ENCODE results near the gene CYB5R3.

CYB5R3 gene

DNA sequence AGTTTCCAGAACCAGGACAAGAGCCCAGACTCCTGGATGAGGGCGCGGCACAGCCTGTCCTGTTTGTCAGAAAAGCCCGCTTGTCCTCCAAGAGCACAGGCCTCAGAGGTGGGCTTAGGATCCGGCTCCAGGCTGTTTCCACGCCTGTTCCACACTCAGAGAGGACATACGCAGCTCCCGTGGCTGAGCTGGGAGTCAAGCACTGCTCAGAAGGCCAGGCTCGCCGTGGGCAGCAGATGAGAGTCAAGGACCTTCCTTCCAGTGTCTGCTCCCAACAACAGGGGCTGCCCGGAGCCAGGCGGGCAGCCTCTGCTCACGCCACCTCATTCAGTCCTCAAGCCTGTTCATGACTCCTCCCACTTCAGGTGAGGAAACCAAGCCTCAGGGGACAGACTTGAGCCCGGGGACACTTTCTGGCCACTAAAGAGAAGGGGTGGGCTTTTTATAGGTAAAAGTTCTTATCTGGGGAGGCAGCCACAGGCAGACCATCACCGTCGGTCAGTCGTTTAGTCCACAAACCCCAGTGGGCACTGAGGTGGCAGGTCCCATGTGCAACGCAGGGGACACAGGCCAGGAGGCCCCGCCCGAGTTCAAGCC, 3.8 kb downstream of the CYB5R3 start:
- peak; percentile 26 for DNase-seq (ENCODE audit: low read depth)

DNA sequence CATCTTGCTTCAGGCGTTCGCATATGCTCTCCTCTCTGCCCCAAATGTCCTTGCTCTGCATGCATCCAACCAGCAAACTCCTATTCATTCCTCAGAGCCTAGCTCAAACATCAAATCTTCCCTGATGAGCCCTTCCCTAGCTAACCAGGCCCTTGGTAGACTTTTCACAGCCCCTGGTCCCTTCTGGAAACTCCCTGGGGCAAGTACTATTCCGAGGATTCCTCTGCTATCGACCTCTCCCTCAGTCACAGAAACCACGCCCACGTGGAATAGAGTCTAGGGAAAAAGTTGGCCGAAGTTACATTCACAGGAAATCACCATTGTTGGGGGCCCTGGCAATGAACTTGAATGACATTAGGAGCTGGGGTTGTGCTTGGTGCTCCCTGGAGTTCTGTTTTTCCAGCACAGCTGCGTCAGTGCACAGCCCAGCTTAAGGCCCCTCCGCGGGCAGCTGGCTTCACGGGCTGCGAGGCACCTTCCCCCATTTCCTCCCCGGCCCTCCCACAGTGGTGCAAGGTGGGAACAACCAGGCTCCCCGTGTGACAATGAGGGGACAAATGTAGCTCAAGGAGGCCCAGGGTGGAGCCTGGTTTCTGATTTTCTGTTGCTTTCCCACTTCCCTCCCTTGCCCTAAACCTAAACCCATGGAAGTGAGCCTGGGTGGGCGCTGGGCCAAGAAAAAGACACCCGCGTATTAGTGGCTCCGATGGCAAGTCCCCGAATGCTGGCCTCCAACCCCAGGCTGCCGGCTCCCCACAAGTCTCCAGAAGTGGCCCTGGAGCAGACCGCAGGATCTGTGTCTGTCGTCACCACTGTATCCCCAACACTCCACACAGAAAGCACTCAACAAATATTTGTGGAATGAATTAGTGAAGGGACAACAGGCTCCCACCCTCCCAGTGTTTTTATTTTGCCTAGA, 4.5 kb downstream of the CYB5R3 start:
- peak; percentile 39 for DNase-seq (ENCODE audit: low read depth)

DNA sequence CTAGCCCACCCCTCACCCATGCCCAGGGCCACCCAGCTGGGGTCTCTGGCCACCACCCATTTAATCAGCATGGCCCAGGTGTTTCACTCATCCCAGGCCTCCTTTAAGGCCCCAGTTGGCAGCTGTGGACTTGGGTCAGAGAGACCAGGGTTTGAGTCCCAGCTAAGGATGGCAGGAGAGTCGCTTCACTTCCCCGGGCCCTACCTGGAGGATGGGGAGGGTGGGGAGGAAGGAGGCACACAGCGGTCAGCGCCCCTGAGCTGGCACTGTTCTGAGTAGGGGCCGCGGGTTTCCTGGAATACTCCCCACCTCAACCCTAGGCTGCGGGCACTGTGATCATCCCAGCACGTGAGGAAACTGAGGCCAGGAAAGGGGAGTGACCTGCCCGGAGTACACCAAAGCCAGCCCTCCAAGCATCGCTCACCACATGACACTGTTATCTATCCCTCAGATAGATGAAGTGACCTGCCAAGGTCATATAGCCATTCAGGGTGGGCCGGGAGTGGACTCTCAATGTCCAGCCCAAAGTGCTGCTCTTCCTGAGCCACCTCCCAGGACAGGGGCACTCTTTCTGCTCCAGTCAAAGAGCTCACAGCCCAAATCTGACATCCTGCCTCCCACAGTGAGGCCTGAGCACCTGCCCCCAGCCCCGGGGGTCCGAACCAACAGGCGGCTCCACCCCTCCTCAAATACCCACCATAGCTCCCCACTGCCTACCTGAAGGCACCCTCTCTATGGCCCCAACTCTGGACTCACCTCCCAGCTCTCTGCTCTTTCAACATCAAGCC, 5.4 kb downstream of the CYB5R3 start:
- DNase-seq (ENCODE audit: low read depth) = no peak

DNA sequence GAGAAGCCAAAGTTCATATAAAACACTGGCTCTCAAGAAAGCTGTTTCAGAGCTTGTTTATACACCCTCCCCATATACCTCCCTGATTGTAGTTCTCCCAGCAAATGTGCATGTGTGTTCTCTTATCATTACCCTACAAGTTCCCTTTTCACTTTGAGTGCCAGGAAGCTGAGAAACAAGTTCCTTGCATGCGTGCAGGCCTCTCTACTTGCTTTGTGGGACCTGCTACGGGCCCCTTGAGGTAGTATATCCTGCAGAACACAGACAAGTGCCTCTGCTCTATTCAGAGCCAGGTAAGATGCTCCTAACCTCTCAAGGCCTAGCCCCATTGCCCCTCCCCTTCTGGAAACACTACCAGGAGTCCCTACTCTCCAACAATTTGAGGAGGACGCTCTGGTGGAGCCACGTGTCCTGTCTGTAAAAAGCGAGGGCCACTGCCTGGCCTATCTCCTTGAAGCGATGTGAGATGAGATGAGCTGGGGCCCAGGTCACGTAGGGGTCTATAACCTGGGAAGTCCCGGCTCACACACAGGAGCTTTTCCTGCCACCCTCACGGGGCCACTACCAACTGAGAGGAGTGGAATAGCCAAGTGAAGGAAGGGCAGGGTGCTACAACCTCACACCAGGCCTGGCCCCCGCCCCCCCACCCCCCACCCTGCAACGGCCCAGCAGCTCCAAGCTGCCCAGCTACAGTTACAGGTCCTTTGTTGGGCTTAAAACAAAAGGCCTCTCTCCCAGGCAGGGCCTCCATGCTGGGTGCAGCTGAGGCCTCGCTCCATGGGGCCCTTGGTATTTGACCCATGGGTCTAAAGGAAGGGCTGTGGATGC, 6.2 kb downstream of the CYB5R3 start:
- no peak for DNase-seq (ENCODE audit: low read depth)

DNA sequence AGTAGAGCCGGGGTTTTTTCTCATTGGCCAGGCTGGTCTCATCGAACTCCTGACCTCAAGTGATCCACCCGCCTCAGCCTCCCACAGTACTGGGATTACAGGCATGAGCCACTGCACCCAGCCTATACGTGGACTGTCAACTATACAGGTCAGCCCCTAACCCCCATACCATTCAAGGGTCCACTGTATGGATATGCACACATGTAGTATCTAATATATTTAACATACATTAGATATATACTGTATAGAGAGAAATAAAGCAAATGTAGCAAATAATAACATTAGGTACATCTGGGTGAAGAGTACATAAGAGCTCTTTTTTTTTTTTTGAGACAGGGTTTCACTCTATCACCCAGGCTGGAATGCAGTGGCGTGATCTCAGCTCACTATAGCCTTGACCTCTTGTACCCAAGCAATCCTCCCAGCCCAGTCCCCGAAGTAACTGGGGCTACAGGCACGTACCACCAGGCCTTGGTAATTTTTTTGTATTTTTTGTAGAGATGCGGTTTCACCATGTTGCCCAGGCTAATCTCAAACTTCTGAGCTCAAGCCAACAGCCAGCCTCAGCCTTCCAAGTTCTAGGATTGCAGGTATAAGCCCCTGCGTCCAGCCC, 7.3 kb downstream of the CYB5R3 start:
- no peak for DNase-seq (ENCODE audit: low read depth)

DNA sequence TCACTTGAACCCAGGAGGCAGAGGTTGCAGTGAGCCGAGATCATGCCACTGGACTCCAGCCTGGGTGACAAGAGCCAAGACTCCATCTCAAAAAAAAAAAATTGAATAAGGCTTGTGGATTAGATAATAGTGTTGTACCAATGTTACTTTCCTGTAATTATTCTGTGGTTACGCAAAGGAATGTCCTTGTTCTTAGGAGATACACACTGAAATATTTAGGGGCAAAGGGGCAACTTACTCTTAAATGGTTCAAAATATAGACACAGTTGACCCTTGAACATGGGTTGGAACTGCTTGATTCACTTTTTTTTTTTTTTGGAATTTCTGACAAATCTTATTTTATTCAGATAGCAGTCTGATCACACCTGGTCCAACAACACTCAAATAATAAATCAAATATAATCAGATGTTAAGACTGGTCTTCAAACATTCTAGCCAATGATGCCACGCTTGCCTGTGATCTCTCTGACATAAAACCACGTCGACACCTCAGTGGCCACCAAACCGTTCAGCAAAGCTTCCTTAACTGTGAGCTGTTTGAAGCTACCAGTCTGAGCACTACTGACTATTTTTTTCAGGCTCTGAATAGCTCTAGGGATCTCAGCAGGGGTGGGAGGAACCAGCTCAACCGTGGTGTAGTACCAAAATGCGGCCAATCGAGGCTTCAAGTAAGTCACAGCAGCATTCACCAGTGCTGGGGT, 9.5 kb downstream of the CYB5R3 start:
- peak; percentile 34 for DNase-seq (ENCODE audit: low read depth)

DNA sequence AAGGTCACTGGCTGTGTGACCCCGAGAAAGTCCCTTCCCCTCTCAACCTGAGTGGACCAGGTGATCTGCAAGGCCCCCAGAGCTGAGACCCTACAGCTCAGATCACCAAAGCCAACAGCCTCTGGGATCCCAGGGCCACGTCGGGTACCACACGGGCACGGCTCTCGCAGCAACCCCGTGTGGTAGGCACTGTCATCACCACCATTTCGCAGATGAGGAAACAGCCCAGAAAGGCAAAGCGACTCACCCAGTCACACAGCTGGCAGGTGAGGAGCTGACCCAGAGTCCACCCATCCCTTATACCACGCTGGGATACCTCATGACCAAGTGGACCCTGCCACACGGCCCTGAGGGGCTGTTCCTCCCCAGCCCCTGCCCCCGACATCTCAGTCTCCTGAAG, 11.6 kb downstream of the CYB5R3 start:
- DNase-seq (ENCODE audit: low read depth) = no peak

DNA sequence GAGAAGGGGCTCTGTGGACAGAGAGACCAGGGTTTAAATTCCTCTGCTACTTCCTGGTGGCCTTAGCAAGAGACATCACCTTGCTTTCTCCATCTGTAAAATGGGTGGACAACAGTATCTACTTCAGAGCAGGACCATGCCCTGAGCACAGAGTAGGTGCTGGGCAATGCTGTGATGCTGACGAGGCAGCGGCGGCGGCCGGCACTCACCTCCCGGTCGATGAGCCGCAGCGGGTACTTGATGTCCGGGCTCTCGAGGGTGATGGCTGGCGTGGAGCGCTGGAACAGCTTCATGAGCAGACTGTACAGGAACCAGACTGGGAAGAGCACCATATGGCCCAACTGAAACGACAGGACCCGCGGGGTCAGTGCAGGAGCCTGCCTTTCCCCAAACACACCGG, 12.7 kb downstream of the CYB5R3 start:
- DNase-seq (ENCODE audit: low read depth) = no peak

DNA sequence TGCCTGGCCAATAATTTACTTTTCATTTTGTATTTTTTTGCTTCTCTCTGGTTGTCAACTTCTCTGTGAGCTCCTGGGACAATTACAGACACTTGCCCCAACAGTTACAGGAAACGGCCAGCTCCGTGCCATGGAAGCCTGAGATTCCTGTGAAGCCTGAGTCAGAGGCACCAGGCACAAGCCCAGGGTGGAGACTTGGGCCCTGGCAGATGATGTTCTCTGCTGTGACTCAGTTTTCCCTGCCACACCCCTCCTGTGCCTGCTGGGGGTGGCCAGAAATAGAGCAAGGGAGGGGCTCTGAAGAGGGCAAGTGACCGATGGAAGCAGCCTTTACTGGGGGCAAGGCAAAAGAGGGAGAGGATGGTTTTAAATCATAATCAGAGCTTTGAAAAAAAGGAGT, 13.7 kb downstream of the CYB5R3 start:
- peak; percentile 90 for DNase-seq (ENCODE audit: low read depth)

DNA sequence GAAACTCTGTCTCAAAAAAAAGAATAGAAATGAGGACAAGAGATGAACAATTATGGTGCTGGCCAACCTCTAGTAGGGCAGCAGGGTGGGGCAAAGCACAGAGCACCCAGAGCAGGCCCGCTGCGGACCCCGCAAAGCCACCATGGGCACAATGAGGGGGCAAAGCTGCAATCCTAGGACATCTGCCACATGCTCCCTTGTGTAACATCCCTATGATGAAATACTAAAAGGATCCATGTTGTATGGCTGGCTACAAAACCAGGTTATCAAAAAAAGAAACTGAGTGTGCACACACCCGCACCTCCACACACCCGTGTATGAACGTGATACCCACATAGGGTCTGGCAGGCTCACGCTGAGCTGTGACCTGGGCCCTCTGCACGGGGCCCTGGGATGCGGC, 16.2 kb downstream of the CYB5R3 start:
- no peak for DNase-seq (ENCODE audit: low read depth)

DNA sequence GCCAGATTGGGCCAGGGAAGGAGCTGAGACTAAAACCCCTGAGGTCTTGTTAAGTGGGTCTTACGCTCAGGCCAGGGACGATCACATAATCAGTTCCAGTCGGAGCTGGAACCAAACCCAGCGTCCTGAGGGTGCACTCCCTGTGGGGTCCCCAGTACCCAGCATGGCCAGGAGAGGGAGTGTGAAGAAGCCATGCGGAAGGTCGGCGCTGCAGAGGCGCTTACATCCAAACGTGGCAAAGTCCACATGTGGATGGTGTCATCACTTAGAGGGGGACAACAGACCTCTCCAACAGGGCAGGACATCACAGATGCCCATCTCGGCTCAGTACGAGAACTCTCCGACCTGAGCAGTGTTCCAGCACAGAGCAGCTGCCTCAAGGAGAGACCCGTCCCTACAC, 17.1 kb downstream of the CYB5R3 start:
- DNase-seq (ENCODE audit: low read depth) = no peak

DNA sequence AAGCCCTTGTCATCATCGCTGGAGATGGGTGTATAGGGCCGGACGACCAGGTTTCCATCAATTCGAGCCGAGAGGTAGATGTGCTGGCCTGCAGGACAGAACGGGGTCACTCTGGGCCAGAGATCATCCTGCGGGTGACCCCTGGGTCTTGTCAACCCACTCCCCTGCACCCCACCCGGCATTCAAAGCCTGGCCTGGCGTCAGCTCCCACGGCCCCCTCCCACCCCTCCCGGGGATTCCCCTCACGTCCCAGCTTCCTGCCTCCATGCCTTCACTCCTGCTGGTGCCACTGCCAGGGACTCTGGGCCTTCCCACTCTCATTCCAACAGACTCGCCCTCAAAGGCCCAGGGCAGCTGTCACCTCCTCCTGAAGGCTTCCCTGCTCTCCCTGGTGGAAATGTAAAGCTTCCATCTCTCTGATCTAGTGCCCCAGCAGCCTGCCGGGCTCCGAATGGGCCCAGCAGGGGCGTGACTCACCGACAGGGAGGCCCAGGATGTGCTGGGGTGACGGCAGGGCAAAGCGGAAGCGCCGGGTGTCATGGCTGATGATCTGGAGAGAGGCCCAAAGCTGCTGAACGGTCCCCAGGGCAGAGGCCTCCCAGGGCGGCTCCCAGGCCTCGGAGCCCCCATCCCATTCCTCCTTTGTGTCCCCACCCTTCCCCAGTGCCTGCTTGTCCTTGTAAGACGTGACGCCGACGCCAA, 18.1 kb downstream of the CYB5R3 start:
- peak; percentile 41 for DNase-seq (ENCODE audit: low read depth)

DNA sequence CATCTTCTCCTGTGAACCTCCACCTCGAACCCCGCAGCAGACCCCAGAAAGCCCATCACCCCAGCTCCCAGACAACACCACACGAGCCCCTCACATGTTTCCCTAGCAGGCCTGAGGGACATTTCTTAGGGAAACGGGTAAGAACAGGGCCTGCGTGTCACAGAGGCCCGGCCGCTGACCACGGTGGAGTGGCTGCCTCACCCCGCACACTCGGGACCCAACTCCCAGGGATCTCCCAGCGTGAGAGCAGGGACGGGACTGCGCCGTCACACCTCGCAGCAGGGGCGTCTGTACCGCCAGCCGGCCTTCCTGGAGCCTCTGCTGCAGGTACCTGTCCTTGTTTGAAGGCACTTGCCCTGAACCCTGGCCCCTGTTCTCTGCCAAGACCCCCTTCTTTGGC, 19.0 kb downstream of the CYB5R3 start:
- no peak for DNase-seq (ENCODE audit: low read depth)

DNA sequence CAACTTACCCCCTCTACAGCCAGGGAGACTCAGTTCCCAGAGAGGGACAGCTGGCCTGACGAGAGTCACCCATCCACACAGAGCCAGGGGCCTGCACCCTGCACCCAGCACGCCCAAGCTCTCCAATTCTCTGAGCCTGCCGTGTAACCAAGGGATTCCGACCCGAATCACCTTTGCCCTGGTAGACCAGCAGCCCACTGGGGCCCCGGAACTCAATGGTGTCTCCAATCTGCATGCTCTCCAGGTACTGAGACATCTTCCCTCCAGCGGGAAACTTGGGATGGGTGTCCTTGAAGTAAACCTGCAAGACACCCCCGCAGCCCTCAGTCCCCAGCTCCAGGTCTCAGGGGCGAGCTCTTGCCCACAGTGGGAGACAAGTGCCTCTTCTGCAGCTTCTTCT, 21.2 kb downstream of the CYB5R3 start:
- DNase-seq (ENCODE audit: low read depth) = no peak

DNA sequence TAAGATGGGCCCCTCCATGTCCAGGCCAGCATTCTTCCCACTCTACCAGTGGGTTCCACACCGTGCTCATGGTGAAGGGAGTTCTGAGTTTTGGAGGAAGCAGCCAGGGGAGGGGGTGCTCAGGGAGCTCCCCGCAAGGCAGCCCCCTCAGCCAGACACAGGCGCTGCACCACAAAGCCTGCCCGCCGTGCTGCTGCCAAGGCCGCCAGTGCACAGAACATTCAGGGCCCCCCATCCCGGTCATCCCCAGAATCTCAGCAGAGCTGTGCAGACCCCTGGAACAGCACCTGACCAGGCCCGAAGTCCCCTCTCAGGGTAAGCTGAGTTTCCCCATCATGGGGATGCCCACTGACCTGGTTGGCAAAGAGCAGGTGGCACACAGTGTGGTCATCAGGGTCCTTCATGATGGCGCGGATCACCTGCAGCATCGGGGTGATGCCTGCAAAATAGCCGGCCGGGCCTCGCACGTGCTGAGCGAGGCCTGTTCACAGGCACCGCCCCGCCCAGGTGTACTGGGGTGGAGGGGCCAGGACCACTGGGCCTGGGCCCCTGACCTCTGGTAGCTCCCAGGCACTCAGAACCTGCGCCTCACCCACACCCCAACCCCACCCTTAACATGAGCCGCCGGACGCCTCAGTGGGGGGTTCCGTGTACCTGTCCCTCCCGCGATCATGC, 22.1 kb downstream of the CYB5R3 start:
- no peak for DNase-seq (ENCODE audit: low read depth)

DNA sequence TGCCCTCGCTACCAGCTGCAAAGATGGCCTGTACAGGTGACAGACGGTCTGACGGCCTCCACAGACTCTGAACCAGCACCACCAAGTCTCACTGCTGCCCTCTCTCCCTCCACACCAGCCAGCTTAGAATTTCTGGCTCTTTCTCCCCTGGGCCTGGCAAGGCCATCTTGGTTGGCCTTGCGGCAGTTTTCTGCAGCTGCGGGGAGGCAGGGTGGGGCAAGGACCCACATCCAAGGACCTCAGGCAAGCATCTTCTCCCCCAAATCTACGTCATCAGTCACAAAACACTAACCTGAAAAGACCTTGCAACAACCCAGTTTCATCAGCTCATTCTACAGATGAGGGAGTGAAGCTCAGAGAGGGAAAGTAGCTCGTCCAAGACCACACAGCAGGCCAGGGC, 22.8 kb downstream of the CYB5R3 start:
- DNase-seq (ENCODE audit: low read depth) = no peak

DNA sequence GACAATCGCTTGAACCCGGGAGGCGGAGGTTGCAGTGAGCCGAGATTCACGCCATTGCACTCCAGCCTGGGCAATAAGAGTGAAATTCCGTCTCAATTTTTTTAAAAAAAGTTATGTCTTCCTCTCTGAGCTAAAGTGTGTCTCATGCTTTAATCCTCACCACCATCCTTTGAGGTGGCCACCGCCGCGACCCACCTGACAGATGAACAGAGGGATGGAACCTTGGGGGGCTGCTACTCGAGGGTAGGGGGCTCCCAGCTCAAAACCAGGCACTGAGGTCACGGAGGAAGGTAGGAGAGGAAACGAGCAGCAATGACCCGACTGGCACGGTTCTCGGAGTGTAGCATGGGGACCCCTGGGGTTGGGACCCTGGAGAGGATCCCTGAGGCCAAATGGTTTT, 23.8 kb downstream of the CYB5R3 start:
- DNase-seq (ENCODE audit: low read depth) = no peak

DNA sequence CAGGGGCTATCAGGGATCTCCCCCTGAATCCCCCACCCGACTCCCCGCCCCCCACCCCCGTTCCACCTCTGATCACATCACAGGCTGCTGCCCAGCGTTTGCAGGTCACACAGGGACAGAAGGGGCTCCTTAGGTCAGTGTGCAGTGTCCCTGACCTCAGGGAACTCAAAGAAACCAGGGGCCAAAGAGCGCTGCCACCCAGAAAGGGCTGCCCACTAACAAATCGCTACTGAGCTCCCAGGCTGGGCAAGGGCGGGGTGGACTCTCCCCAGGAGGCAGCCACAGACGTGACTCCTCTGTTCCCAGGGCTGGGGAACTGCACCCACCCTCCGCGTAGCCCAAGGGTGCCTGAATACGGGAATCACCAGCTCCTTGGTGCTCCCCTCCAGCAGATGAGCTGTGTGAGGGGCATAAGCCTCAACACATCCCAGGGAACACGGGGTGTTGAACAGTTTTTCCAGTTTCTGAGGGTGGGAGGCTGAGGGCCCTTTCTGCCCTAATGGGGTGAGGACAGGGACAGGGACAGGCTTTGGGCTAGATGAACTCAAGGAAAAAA, 24.6 kb downstream of the CYB5R3 start:
- DNase-seq (ENCODE audit: low read depth) = no peak

DNA sequence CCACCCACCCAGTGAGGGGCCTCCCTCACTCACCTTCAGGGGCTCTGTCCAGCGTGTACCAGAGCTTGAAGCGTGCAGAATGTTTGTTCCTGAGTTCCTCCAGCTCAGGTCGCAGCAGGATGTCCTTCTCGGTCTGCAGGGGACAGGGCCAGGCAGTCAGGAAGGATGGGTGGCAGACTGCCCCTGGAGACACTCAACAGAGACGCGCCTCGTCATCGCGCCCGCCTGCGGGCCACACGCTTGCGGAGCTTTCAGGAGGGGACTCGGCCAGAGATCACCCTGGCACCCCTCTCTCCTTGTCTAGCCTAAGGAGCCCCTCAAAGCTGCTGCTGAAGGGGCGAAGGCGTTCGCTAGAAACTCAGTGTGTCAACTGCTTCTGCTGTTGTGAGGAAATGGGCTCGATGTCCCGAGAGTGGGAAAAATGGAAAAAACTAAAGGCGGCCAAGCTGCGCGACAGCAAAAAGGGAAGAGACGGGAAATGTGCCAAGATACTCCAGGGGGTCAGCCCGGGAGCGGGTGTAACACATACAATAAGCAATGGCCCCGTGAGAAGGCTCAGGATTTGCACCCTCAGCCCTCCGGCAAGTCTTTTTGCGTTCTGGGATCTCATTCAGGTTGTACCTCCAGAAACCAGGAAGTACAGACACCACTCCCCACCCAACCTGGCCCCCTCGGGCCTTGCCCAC, 25.3 kb downstream of the CYB5R3 start:
- no peak for DNase-seq (ENCODE audit: low read depth)
